HG03095 (cell line): ENCODE data around the gene ANXA1.

Experiments used
- ATAC-seq: cut with Tn5 transposase; IDR thresholded peaks from one replicate; pipeline ENCODE4 v1.9.1; 2021; ENCODE audit warnings: moderate library complexity; ENCODE audit not compliant: unreplicated experiment

Gene ANXA1

GRCh38 chr9:73204936-73205335 is 53.3 kb downstream of the ANXA1 start:
- ATAC-seq: no peak

- no peak for ATAC-seq
Measured at GRCh38 chr9:73206851-73207250, 55.2 kb downstream of the ANXA1 start.

- no peak for ATAC-seq
Measured at GRCh38 chr9:73210886-73211666, 59.4 kb downstream of the ANXA1 start.

GRCh38 chr9:73213300-73213699 is 61.6 kb downstream of the ANXA1 start:
- ATAC-seq: no peak

- no peak for ATAC-seq
Measured at GRCh38 chr9:73215249-73215648, 63.6 kb downstream of the ANXA1 start.

- no peak for ATAC-seq
Measured at GRCh38 chr9:73216100-73216499, 64.4 kb downstream of the ANXA1 start.
